IPS-11a (cell line): ENCODE results near the gene SLC66A2.

Experiments used
- H3K4me3 ChIP-seq: one replicate; pipeline ENCODE4 v1.5.1; 2013; ENCODE audit warnings: low read depth, low read length, control low read depth

SLC66A2 gene

DNA sequence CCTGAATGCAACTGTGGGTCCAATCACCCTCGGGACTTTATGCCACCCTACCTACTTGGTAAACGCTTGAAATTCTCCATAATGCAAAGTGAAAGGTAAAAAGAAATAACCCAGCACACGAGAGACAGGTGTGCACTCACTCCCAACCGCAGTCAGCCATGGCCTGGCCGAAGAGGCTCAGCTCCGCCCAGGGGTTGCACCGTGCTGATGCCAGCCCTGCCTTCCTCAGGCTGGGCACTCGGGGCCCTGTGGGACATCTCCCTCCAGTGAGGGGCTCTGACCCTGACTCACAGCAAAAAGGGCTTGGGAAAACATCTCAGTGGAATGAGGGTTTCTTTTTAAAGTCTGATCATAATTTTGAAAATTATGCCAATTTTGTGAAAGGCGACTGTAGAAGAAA lies 13.3 kb downstream of the SLC66A2 start:
- no peak overlapping the region for H3K4me3 ChIP-seq

DNA sequence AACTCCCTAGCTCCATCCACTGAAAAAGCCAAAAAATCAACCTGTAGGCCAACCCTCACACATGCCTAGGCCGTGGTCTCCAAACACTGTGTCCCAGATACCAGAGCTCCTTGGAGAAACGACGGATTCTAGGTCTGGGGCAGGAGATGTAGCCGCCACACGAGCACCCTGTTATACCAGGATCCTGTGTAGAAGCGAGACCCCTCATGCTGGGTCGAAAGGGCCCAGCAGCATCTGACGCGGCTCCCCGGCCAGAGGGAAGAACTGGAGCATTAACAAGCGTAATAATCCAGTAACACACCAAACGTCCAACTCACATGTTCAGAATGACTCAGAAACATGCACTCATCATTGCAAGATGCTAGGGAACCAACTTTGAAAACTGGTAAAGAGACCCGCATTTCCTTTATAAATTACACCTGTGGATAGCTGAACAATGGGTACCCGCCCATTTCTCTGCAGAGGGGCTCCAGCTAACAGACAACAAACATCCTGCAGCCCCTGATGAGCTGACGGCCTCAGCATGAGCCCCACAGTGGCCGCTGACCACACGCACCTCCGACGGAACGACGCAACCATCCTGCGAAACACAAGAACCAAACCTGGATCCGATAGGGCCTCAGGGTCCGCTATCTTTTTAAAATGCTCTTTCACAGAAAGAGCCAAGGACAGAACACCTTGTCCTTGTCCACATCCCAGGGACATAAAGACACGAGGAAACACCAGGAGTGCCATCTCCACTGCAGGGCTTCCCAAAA lies 14.2 kb downstream of the SLC66A2 start:
- H3K4me3 ChIP-seq = no peak overlapping the region

DNA sequence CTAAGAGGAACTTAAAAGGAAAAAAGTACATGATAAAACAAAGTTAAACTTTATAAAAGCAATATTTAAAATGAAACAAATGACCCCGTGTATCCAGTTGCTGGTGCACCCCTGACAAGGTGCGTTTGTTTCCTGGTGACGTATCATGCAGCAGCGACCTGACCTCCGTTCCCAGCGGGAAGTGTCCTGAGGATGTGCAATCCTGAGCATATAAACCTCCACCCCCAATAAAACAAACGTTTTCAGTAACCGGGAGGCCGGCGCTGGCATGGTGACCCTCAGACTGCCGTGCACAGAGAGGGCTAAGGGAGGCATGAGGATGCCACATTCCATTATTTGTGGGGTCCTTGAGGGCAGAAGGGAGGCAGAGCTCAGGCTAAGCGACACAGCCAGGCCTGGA lies 14.8 kb downstream of the SLC66A2 start:
- no peak overlapping the region for H3K4me3 ChIP-seq

DNA sequence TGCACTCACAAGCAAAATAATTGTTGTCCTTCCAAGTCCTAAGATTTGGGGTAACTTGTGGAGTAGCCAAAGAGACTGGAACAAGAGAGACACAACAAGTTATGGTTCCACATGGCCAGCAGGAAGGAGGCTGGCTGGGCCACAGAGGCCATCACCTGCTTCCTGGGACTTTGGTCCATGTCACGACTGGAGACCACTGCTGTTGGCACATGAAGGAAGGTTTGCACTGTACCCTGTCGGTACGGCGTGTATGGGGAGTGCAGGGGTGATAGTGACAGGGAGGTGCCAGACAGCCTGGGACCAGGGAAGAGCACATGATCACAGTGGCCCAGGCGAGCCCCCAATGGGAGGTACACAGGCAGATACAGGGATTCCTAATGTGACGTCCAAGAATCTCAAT lies 15.5 kb downstream of the SLC66A2 start:
- no peak overlapping the region for H3K4me3 ChIP-seq

DNA sequence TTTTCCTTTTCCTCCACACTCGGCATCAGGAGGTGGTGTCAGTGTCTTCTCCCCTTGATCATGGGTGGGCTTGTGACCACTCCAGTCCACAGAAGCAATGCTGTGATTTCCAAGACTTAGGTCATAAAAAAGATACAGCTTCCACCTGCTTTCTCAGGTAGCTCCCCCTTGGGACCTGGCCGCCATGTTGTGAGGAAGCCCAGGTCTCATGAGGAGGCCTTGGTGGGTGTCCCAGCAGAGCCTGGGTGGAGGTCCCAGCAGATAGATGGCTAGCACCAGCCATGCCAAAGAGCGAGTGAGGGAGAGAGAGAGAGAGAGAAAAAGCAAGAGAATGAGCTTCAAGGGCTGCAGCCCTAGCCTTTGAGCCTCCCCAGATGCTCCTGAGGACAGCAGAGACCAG lies 16.0 kb downstream of the SLC66A2 start:
- H3K4me3 ChIP-seq = no peak overlapping the region

DNA sequence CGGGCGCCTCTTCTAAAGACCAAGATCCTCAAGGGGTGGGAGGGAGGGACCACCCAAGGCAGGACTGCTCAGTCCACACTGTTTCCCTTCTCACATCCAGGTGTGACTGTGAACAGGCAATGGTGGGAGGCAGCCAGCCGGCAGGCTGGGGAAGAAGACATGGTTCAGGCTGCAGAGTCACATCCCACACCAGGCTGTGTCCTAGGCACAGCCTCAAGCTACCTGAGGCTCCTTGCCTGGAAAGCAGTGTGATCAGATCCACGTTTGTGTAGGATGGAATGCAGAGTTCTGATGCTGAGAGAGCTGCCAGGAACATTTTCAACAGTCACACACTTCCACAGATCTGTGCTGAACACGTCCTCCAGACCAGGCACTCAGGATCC lies 16.4 kb downstream of the SLC66A2 start:
- H3K4me3 ChIP-seq = no peak overlapping the region

DNA sequence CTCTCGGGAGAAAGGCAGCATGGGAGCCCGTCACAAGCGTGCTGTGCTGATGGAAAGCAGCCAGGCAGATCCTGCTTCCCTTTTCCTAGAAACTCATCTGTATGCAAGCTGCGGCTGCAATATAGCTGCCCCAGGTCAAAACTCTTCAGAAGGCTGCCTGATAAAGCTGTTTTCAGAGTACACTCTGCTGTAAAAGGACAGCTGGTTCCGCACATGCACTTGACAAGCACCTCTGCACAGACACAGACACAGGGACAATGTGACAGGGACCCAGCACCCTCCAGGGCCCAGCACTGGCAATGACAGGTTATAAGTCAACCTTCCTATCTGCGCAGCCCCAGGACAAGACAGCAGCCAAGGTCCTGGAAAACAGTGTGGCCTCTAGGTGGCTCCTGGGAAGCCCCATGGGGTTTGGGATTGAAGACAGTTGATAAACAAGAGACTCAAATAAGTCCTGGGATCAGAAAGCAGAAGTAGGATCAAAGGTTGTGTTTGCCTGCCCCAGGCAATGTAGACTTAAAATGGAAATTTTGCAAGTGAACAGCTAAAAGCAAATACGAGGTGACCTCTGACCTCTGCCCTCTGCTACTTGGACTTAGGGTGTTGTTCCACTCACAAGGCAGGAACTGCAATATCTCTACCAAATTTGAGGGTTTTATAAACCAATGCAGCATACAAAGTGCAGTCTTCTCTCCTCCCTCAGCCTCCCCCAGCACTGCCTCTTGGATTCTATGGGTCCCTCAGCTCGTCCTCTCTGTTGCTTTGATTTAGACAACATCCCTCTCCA lies 16.9 kb downstream of the SLC66A2 start:
- no peak overlapping the region for H3K4me3 ChIP-seq

DNA sequence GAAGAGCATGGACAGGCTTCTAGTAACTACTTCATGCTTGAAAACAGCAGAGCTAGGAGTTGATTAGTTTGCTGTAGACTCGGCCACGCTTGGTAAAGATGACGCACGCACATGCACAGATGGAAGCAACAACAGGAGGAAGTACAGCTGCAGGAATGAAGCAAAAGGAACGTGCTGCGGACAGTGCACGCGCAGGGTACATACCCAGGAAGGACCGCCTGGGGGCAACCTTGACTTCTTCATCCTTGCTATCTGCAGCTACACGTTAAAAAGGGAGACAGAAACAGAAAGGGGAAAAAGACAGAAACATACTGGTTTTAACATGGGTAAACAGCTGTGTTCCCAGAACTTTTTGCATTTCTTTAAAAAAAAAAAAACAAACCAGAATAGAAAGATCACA lies 17.7 kb downstream of the SLC66A2 start:
- H3K4me3 ChIP-seq = no peak overlapping the region

DNA sequence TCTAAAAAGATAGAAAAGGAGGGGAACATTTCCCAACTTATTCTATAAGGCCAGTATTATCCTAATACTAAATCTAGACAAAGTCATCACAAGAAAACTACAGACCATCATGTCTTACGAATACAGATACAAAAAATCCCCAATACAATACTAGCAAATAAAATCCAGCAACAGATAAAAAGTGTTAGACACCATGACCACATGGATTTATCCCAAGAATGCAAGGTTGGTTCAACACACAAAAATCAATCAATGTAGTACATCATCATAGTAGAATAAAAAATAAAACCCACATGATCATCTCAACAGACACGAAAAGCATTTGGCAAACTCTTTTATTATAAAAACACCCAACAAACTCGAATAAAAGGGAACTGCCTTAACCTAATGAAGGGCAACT lies 18.5 kb downstream of the SLC66A2 start:
- H3K4me3 ChIP-seq = no peak overlapping the region

DNA sequence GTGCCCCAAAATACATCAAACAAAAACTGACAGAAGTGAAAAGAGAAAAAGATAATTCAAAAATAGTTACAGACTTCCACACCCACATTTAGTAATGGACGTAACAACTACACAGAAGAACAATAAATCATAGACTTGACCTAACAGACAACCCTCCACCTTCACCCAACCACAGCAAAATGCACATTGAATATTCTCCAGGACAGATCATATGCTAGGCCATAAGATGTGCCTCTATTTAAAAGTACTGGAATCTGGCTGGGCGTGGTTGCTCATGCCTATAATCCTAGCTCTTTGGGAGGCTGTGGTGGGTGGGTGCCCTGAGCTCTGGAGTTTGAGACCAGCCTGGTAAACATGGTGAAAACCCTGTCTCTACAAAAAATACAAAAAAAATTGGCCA lies 20.0 kb downstream of the SLC66A2 start:
- no peak overlapping the region for H3K4me3 ChIP-seq

DNA sequence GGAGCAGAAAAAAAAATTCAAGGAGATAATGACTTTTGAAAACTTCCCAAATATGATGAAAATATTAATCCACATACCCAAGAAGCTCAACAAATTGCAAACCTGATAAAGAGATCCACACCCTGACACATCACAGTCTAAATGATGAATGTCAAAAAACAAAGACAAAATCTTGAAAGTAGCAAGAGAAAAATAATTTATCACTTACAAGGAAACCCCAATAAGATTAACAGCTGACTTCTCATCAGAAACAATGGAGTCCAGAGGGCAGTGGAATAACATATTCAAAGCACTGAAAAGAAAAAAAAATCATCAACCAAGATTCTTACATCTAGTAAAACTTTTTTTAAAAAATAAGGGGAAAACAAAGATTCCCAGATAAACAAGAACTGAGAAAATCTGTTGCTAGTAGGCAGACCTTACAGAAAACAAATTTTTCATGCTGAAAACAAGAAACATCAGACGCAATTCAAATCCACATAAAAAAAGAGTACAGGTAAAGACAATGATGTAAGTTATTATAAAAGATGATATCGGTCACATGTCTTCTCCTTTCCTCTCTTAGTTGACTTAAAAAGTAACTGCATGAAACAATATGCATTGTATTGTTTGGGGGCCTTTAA lies 21.3 kb downstream of the SLC66A2 start:
- no peak overlapping the region for H3K4me3 ChIP-seq

DNA sequence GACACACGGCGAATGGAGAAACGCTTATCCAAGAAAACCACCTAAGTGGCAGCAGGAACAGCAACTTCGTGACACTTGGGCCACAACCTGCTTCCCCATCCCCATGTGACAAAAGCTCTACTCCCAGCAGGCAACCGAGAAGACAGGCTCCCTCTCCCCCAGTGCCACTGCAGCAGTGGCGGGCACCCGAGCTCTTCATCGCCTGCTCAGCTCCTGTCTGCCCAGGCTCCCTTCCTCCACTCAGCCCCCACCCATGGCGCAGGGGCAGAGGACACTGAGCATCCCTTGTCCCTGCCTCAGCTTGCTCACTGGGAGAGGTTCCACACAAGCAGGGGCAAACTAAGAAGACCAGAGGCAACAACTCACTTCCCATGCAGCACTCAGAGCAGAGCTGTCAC lies 22.9 kb downstream of the SLC66A2 start:
- H3K4me3 ChIP-seq = no peak overlapping the region

DNA sequence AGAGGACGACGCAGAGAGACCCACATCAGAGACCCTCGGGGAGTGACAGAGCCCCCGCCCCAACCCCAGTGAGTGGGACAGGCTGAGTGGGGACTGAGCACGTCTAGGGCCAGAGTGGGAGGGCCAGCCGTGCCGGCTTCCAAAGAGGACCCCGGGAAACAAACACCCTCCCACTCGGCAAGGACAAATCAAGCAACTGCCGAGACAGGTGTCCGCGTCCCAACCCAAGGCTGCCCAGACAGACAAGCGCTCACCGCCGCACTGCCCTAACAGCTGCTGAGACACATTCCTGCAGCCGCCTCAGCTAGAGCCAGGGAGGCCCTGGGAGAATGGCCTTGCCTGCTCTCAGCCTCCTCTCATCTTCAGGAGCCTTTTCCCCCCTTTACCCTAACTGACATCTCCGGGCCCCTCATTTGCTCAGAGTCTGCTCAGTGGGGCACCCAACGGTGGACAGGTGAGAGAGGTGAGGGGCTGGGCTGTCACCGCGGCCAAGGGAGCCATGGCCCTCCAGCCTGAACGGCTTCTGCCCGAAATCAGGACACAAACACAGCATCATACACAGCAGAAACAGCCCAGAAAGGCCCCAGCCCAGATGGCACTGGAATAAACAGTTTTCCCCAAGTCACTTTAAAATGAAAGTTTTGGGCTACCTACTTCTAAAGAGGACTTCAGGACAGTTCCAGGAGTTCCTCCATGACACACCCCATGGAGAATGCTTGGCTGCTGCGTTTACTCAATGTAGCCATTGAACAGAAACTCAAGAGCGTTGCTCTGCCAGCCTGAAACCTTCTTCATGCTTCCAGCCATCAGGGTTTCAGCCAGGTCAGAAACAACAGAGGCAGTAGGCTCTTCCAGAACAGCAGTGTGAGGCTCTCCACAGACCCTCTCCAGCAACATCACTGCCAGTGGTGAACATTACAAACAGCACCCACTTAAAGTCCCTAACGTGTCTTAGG lies 23.6 kb downstream of the SLC66A2 start:
- H3K4me3 ChIP-seq = no peak overlapping the region

DNA sequence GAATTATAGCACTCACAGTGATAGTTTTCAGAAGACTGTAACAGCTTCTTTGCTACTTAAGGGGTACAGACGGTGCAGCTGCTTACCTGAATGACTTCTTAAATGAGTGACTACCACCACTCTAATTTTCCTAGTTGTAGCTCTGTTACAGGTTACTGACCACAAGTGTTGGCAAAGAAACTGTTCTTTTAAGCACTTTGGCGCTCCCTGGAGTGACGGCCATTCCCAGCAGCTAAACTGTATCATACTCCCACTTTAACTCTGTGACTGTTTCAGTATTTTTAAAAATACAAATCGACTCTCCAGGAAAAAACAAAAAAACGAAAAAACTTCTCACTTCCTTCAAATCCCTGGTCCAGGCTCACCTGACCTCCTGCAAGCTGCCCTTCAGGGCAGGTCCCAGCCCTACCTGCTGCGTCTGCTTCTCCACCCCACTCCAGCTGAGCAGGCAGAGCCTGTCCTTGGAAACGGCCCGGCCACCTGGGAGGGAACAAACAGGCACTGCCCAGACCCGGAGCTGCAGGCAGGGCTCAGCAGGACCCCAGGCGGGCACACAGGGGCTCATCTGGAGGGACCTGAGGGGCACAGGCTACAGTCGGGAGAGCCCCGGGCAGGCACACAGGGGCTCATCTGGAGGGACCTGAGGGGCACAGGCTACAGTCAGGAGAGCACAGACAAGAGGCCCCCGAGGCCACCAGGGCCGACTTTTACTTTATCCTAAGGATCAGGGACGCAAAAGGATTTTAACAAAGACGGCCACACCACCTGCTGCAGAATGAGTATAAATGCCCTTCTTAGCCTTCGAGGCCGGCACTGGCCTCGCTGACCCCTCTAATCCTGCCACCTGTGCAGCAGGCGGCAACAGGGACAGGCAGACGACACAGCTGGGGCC lies 24.5 kb downstream of the SLC66A2 start:
- H3K4me3 ChIP-seq = no peak overlapping the region

DNA sequence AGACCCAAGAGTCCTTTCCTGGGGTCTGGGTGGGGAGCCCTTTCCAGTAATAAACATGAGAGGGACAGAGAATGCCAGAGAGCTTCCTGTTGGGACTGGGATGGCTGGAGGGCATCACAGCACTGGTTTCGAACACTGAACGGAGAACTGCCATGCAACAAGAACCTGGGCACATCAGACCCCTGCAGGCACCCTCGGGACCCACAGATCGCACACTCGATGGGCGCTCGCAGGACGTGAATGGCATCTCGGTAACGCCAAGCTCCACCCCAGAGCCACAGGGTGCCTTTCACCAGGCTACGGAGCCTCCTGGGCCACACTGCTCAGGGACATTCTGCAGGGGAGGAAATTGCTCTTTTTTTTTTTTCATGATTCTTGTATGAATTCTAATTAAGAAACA lies 25.1 kb downstream of the SLC66A2 start:
- H3K4me3 ChIP-seq = no peak overlapping the region

DNA sequence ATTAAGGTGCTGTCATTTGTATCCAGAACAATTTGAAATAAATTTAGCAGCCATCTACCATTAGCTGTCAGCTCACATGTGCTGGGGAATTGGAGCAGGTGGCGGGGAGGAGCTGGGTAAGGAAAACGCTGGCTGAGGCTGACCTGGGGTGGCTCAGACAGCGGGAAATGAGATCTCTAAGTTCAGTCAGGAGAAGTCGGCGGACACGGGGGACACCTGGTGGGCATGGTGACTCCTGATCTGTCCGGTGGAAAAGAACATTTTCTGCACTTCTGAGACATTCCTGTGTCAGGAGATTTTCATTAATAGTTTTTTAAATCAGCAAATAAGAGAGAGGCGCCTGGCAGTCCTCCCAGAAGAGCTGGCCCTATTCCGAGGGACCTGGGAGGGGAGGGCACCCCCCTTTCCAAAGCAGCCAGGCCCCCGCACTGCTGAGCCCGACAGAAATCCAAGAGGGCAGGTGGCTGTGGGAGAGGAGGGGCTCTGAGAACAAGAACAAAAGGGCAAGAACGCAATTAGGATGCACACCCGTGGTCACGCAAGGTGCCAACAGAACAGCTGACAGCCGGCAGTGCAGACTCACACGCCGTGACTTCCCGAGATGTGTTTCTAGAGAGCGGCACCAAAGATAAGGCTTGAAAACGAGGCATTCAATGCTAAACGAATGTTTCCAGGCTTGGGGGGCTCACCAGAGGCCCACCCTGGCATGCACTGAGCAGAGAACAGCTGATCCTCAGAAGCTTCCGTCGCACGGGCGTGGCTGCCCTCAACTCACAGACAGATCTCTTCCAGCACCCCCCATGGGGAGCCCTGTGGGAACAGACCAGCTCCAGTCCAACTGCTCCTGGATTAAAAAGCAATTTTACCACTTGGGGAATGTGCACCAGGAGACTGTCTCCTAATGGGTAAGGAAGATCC lies 26.4 kb downstream of the SLC66A2 start:
- H3K4me3 ChIP-seq = no peak overlapping the region

DNA sequence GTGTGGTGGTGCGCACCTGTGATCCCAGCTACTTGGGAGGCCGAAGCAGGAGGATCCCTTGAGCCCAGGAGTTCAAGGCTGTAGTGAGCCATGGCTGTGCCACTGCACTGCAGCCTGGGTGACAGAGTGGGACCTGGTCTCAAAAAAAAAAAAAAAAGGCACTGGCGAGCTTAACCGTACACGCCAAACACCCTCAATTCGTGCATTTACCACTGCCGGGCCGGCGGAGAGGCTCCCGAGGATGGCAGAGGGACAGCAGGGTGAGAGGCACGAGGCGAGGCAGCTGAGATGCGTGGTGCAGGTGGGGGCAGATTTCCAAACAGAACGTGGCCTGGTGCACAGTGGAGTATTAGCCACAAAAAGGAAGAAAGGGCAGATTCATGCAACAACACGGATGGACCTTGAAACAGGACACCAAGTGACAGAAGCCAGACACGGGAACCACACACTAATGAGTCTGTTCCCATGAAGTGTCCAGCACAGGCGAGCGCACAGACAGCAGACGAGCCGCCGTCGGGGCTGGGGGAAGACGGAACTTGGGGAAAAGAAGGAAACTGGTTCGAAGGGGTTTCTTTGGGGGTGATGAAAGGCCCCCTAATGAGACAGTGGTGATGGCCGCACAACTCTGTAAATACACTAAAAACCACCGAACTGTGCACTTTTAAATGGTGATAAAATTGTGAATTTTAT lies 27.4 kb downstream of the SLC66A2 start:
- no peak overlapping the region for H3K4me3 ChIP-seq

DNA sequence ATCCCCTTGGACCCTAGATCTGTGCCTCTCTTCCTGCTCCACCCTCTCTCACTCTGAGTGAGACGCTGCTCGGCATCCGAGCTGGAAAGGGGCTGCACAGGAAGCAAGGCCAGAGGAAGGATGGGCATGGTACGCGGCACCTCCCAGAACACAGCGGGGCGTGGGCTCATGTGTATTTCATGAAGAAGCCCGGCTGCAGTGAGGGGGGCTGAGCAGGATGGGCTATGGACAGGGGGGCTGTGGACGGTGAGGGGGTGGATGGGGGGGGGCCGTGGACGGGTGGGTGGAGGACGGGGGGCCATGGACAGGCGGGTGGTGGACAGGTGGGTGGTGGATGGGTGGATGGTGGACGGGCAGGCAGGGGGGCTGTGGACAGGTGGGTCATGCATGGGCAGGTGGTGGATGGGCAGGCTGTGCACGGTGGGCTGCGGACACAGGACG lies 28.5 kb downstream of the SLC66A2 start:
- H3K4me3 ChIP-seq = no peak overlapping the region
